Spleen (tissue), 7 donors: ENCODE measurements around the gene C1orf35.

Source experiments
- CTCF ChIP-seq, 11 experiments: fragments of 200-600 bp in 7 of 11; fragments of 450-650 bp in 4 of 11; sonication (generic) in 4 of 11; IDR thresholded peaks in 8 of 11; conservative IDR thresholded peaks in 3 of 11; 1 replicate in 7 of 11; 2 replicates in 4 of 11; pipeline versions ENCODE4 v1.4.0 to v1.8.0; 2016 to 2021; ENCODE audit warnings: antibody characterized with exemption in 11 of 11, inconsistent platforms in 4 of 11, mild to moderate bottlenecking in 1 of 11
- POLR2AphosphoS5 ChIP-seq, 3 donors: sonication (generic); formaldehyde crosslinking; IDR thresholded peaks; one replicate each; pipeline ENCODE4 v1.5.1; 2017; ENCODE audit warnings: antibody characterized with exemption in 3 of 3
- donor health status: DM: no; HTN: no; CAD: no; lungs with moderate emphysema.
- donor health status: DM: no; HTN: no; CAD: no.
- donor health status: DM: no; HTN: no; CAD: no.

GRCh38 chr1:228098323-228098931, 4.7 kb downstream of the C1orf35 start:
- TF ChIP-seq POLR2AphosphoS5 (IDR thresholded peaks at IDR 0.05) (peak; percentile 54 to 79 (median 57)), CTCF (IDR thresholded peaks at IDR 0.05 in 8 of 11, conservative IDR thresholded peaks at IDR 0.05 in 3 of 11) (no peak)
